WI38 (cell line): Measurements from ENCODE around the gene CHST14.

Experiments used
- H3K4me3 ChIP-seq: 2 replicates; pipeline ENCODE4 v1.5.1; 2011; ENCODE audit warnings: low read depth, mild to moderate bottlenecking, control low read depth, low read length
- TF ChIP-seq, protein P1 (sequence below): IDR thresholded peaks from 2 replicates; pipeline ENCODE4 v1.5.1; 2012; ENCODE audit warnings: low read depth, mild to moderate bottlenecking, control low read depth, low read length

The CHST14 gene

DNA sequence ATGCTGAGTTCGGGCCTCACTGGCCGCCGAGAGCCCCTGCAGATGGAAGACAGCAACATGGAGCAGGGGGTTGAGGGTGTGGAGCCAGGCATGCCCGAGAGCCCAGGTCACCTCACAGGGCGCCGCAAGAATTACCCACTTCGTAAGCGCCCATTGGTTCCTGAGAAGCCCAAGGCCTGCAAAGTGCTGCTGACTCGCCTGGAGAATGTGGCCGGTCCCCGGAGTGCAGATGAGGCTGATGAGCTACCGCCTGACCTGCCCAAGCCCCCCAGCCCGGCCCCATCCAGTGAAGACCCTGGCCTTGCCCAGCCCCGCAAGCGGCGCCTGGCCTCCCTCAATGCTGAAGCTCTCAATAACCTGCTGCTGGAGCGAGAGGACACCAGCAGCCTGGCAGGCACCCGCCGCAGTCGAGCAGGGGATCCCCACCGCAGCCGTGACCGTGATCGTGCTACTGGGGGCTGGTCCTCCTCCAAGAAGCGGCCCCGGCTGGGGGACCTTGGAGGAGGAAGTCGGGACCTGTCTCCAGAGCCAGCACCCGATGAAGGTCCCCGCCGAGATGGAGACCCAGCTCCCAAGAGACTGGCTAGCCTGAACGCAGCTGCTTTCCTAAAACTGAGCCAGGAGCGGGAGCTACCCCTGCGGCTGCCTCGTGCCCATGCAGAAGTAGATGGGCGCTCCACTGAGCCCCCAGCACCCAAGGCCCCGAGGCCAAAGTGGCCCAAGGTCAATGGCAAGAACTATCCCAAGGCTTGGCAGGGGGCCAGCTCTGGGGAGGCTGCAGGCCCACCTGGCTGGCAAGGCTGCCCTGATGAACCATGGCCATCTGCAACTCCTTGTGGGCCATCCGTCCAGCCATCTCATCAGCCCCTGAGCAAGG, 12.1 kb upstream of the CHST14 start:
- TF ChIP-seq, protein P1, sequence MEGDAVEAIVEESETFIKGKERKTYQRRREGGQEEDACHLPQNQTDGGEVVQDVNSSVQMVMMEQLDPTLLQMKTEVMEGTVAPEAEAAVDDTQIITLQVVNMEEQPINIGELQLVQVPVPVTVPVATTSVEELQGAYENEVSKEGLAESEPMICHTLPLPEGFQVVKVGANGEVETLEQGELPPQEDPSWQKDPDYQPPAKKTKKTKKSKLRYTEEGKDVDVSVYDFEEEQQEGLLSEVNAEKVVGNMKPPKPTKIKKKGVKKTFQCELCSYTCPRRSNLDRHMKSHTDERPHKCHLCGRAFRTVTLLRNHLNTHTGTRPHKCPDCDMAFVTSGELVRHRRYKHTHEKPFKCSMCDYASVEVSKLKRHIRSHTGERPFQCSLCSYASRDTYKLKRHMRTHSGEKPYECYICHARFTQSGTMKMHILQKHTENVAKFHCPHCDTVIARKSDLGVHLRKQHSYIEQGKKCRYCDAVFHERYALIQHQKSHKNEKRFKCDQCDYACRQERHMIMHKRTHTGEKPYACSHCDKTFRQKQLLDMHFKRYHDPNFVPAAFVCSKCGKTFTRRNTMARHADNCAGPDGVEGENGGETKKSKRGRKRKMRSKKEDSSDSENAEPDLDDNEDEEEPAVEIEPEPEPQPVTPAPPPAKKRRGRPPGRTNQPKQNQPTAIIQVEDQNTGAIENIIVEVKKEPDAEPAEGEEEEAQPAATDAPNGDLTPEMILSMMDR: no peak

DNA sequence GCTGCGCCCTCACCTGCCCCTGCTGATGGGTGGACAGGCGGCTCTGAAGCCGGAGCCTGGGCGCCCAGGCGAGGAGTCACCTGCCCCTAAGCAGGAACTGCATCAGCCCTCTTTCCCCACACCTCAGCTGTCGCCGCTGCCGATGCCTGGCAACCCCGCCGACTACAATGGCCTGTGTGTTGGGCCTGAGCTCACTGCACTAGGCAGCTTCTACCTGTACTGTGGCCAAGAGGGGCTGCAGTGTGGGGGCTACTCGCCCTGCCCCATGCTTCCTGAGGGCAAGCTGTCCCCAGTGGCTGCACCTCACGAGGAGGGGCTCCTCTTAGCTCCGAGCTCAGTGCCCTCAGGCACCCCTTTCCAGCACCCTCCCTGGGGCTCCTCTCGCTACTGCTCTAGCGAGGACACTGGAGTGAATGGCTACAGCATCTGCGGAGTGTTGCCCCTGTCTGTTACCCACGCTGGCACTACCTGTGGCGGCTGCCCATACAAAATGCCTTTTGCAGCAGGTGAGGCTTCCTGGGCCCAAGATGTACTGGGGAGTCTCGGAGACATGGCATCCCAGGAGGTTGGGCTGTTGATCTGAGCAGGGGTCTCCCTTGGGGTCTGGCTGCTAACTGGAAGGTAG, 11.3 kb upstream of the CHST14 start:
- H3K4me3 ChIP-seq: no peak overlapping the region
- TF ChIP-seq, protein P1: no peak

More for the DNA sequence above, 12.1 kb upstream of the CHST14 start:
- H3K4me3 ChIP-seq: no peak overlapping the region

DNA sequence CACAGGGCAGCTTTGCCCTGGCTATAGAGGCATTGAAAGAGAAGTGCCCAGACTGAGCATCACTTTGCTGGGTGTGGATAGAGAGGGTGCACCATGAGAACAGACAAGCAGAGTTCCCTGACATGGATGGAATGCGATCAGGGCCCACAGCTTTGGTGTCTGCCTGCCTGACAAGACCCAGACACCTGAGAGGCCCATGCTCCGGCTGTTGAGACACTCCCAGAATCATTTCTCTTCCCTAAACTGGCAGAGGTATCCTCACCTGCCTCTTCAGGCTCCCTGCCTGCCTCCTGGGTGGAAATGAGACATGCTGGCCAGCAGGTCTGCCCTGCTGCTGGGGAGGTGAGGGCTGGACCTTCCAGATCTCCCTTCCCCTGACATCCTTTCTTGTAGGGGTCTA, 10.4 kb upstream of the CHST14 start:
- no peak overlapping the region for H3K4me3 ChIP-seq
- TF ChIP-seq, protein P1: no peak

DNA sequence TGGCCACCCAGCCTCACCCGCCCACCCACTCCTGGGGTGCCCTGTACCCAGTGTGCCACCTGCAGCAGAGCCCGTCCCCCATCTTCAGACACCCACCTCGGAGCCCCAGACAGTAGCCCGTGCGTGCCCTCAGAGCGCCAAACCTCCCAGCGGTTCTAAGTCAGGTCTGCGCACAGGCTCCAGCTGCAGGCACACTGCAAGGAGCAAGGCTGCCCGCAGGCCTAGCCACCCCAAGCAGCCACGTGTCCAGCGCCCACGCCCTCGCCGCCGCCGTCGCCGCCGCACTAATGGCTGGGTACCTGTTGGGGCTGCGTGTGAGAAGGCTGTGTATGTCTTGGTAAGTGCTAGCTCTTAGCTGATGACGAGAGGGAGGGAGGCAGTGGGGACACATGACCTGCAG, 8.8 kb upstream of the CHST14 start:
- TF ChIP-seq, protein P1: no peak
- H3K4me3 ChIP-seq: no peak overlapping the region

DNA sequence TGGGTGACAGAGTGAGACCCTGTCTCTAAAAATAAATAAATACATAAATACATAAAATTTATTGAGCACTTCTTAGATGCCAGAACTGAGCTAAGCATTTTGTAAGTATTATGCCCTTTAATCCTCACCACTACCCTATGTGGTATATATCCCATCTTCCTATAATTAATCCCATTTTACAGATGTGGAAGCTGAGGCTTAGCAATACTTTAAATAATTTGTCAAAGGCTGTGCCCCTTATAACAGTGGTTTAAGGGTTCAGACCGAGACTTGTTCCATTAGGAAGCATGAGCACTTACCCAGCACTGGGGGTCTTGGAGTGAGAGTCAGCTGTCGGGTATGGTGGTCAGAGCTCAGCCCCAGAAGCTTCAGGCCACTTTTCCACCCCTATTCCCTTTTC, 7.5 kb upstream of the CHST14 start:
- no peak overlapping the region for H3K4me3 ChIP-seq
- TF ChIP-seq, protein P1: no peak

DNA sequence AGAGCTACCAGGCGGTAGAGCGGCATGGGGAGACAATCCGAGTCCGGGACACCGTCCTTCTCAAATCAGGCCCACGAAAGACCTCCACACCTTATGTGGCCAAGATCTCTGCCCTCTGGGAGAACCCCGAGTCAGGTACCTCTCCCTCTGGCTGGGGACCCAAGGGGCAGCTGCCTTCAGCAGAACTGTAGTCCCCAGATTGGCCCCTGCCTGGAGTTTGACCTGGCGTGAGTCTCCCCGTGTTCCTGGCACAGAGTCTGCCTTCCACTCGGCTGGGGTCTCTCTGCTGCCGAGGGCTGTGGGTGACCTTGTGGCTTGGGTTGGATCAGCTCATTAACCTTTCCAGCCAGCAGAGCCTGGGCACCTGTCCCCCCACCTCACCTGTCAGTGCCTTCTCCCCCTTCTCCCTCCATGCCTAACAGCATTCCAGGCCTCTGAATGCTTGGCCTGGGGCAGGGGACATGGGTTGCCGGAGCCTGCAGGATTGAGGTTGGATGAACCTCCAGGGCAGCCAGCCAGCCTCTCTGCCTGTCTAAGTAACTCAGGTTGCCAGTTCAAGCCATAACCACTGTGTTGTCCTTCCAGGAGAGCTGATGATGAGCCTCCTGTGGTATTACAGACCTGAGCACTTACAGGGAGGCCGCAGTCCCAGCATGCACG, 6.8 kb upstream of the CHST14 start:
- no peak overlapping the region for H3K4me3 ChIP-seq
- TF ChIP-seq, protein P1: no peak
